GM12873 (cell line): ENCODE results near the gene BLOC1S1.

ENCODE experiments used
- CTCF ChIP-seq: IDR thresholded peaks from 2 replicates; pipeline ENCODE4 v1.5.1; 2012; ENCODE audit warnings: low read depth, mild to moderate bottlenecking, moderate library complexity, low read length, control low read depth; ENCODE audit not compliant: insufficient read depth; ENCODE audit errors: missing control alignments

Gene BLOC1S1

GRCh38 chr12:55715833-55716581 is at the start of gene BLOC1S1:
BLOC1S1 (plus strand) TSS chr12:55716046; CDS start chr12:55716052, 6 bp downstream.
- no peak for TF ChIP-seq CTCF

- no peak for TF ChIP-seq CTCF
Observed at GRCh38 chr12:55666508-55666907, 49.3 kb upstream of the BLOC1S1 start.

DNA sequence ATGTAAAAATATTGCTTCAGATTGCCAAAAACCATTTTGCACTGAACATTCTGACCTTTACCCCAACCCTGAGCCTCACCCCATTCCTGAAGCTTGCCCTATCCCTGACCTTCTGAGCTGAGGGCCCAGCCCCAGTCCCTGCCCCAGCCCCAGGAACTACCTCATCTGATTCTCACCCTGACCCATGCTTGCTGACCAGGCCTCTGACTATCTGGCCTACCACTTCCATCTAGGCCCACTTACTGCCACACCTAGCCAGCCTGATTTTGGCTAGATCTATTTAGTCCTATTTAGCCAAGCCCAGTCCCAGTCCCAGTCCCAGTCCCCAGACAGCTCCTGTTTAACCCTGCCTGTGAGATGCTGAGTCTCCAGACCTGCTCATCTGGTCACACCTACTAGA is 45.6 kb upstream of the BLOC1S1 start:
- TF ChIP-seq CTCF: no peak

DNA sequence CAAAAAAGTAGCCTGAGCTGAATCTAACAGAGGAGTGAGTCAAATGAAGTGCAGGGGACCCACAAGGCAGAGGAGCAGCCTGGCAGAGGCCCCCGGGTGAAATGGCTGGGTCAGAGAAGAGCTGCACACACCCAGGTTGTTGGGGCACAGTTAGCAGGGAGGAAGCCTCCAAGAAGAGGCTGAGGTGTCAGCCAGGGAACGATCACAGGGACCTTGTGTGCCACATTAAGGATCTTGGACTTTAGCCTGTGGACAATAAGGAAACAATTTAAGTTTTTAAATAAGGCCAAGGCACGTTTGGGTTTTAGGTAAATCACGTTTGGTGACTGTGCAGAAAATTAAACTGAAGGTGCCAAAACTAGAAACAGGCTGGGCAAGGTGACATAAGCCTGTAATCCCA is 44.1 kb upstream of the BLOC1S1 start:
- no peak for TF ChIP-seq CTCF

DNA sequence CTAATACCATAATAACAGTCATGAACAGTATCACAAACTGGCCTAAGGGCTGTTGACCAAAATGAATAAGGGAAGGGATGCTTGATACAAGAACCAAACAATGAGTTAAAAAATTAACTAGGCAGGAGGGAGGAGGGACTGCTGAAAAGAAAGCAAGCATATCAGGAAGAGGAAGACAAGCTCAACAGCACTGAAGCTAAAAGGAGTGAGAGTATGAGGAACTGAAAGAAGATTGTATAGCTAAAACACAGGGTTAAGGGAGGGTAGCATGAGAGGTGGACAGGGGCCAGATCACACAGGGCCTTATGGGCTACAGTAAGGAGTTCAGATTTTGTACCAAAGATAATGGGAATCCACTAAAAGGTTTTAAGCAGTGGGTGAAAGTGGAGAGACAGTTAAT is 42.2 kb upstream of the BLOC1S1 start:
- TF ChIP-seq CTCF: no peak

GRCh38 chr12:55675666-55676065 is 40.2 kb upstream of the BLOC1S1 start:
- TF ChIP-seq CTCF: no peak

DNA sequence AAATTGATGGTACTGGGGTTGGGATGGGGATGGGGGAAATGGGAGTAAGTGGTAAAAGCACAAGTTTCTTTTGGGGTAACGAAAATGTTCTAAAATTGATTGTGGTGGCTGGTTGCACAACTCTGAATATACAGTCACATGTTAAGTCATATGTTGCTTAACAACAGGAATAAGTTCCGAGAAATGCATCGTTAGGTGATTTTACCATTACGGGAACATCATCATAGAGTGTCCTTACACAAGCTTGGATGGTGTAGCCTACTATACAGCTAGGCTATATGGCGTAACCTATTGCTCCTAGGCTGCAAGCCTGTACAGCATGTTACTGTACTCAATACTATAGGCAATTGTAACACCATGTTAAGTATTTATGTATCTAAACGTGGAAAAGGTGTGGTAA is 39.1 kb upstream of the BLOC1S1 start:
- TF ChIP-seq CTCF: no peak

DNA sequence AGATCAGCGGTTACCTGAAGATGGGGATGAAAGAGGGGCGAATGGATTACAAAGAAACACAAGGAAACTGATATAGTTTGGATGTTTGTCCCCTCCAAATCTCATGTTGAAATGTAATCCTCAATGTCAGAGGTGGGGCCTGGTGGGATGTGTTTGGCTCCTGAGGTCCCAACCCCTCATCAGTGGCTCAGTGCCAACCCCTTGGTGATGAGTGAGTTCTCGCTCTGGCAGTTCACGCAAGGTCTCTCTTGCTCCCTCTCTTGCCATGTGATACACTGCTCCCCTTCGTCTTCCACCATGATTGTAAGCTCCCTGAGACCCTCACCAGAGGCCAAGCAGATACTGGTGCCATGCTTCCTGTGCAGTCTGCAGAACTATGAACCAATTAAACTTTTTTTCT is 36.2 kb upstream of the BLOC1S1 start:
- no peak for TF ChIP-seq CTCF
